Endodermal cell (in vitro differentiated cells): ENCODE measurements around the gene PRR33. TPM values are rescaled to one million over a fixed set of nuclear protein-coding genes. Genes with fewer than 3 reads are reported as not detected.

ENCODE experiments used
- DNase-seq: peaks from one replicate; pipeline ENCODE4 v3.0.0-alpha.2; 2017
- H3K27ac ChIP-seq: 2 replicates; pipeline ENCODE4 v1.5.1; 2013; ENCODE audit warnings: mild to moderate bottlenecking, low read depth, low read length, moderate library complexity
- H3K27me3 ChIP-seq: 2 replicates; pipeline ENCODE4 v1.6.1; 2013; ENCODE audit warnings: mild to moderate bottlenecking, low read length, moderate library complexity; ENCODE audit not compliant: insufficient read depth, control insufficient read depth, poor library complexity, severe bottlenecking
- H3K36me3 ChIP-seq: 2 replicates; pipeline ENCODE4 v1.7.0; 2013; ENCODE audit warnings: mild to moderate bottlenecking, low read length, moderate library complexity; ENCODE audit not compliant: control insufficient read depth, insufficient read depth
- H3K4me1 ChIP-seq: one replicate; pipeline ENCODE4 v1.7.0; 2013; ENCODE audit warnings: low read length; ENCODE audit not compliant: control insufficient read depth, insufficient read depth
- H3K4me3 ChIP-seq: 2 replicates; pipeline ENCODE4 v1.5.1; 2013; ENCODE audit warnings: mild to moderate bottlenecking, low read length, moderate library complexity
- H3K9ac ChIP-seq: 2 replicates; pipeline ENCODE4 v1.6.1; 2013; ENCODE audit warnings: mild to moderate bottlenecking, low read length, moderate library complexity; ENCODE audit not compliant: poor library complexity, severe bottlenecking; ENCODE audit errors: extremely low read depth
- H3K9me3 ChIP-seq: 2 replicates; pipeline ENCODE4 v1.6.1; 2013; ENCODE audit warnings: mild to moderate bottlenecking, low read length, moderate library complexity; ENCODE audit not compliant: control insufficient read depth
- H3K27ac Mint-ChIP-seq: 2 replicates; pipeline ENCODE4 v1.8.0; 2020; ENCODE audit warnings: mixed read lengths
- H3K27me3 Mint-ChIP-seq: 2 replicates; pipeline ENCODE4 v1.8.0; 2021; ENCODE audit warnings: mild to moderate bottlenecking, mixed read lengths; ENCODE audit not compliant: insufficient read depth
- H3K36me3 Mint-ChIP-seq: 2 replicates; pipeline ENCODE4 v1.8.0; 2020; ENCODE audit warnings: low read depth, mixed read lengths
- H3K4me1 Mint-ChIP-seq: 2 replicates; pipeline ENCODE4 v1.8.0; 2020; ENCODE audit warnings: mixed read lengths
- H3K4me3 Mint-ChIP-seq: 2 replicates; pipeline ENCODE4 v1.8.0; 2020; ENCODE audit warnings: mild to moderate bottlenecking, moderate library complexity, mixed read lengths
- H3K9me3 Mint-ChIP-seq: 2 replicates; pipeline ENCODE4 v1.8.0; 2020; ENCODE audit warnings: mild to moderate bottlenecking, mixed read lengths
- WGBS, 2 experiments: methylation state at CpG; one replicate each; pipeline versions ENCODE4 v1.1.5 to v1.1.7; 2013; ENCODE audit warnings: missing lambda C conversion rate in 2 of 2, mixed read lengths in 1 of 2; ENCODE audit not compliant: insufficient coverage in 1 of 2, insufficient read length in 1 of 2; 5-methylcytosine and 5-hydroxymethylcytosine counted together
- total RNA-seq, 2 donors: library from RNA; stranded (reverse); fragmentation: NEBNext Ultra II Directional in 1 of 2; extraction: Animal tissue kit (Norgen Biotek cat#: 25700) in 1 of 2; gene quantifications; 2 replicates in 1 of 2; 3 replicates in 1 of 2; pipeline ENCODE4 v1.2.1, GENCODE V29; 2021
- TF ChIP-seq, protein P1 (sequence below): fragments of 200-600 bp; sonication (generic); conservative IDR thresholded peaks from 2 replicates; pipeline ENCODE4 v1.5.0; 2021; ENCODE audit warnings: antibody characterized with exemption, mild to moderate bottlenecking

The PRR33 gene
- total RNA-seq, 2 donors from 2014 or later = not detected

DNA sequence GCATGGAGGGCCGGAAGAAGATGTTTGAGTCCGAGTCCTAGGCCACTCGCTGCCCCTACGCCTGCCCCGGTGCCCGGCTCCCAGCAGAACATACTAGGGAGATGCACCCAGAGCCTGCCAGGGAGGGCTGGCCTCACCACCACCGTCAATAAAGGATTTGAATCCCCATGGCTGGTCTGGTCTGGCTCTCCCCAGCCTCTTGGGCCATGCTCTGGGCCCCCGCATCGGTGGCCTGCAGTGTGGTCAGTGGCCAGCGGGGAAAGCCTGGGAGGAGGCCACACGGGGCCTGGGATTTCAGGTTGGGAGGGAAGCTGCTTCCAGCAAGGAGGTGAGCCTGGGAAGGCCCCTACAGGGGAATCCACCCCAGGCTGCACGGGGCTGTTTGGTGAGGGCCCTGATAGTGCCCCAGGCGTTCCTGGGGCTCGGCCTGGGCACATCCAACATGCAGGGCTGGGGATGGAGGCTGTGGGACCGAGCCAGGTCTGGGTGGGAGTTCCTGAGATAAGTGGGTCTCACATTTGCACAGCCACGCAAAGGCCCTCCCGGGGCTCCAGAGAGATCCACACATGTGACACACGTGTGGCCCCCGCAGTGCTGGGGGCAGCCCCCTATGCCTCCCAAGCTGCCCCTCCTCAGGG lies 50.1 kb downstream of the PRR33 start:
- H3K4me1 Mint-ChIP-seq = no peaks in the 10 kb centered on the region
- no peak for DNase-seq
- H3K36me3 Mint-ChIP-seq = no peaks in the 10 kb centered on the region
- Histone ChIP-seq H3K4me1 (no peaks in the 10 kb centered on the region), H3K27ac (no peak overlapping the region), H3K27me3 (no peaks in the 10 kb centered on the region), H3K9ac (no peak overlapping the region), H3K4me3 (no peak overlapping the region), H3K36me3 (no peaks in the 10 kb centered on the region), H3K9me3 (no peaks in the 10 kb centered on the region)
- H3K27me3 Mint-ChIP-seq = peaks cover 2% of the 10 kb centered on the region
- H3K4me3 Mint-ChIP-seq = no peak overlapping the region
- TF ChIP-seq, protein P1, sequence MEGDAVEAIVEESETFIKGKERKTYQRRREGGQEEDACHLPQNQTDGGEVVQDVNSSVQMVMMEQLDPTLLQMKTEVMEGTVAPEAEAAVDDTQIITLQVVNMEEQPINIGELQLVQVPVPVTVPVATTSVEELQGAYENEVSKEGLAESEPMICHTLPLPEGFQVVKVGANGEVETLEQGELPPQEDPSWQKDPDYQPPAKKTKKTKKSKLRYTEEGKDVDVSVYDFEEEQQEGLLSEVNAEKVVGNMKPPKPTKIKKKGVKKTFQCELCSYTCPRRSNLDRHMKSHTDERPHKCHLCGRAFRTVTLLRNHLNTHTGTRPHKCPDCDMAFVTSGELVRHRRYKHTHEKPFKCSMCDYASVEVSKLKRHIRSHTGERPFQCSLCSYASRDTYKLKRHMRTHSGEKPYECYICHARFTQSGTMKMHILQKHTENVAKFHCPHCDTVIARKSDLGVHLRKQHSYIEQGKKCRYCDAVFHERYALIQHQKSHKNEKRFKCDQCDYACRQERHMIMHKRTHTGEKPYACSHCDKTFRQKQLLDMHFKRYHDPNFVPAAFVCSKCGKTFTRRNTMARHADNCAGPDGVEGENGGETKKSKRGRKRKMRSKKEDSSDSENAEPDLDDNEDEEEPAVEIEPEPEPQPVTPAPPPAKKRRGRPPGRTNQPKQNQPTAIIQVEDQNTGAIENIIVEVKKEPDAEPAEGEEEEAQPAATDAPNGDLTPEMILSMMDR = no peak
- no peaks in the 10 kb centered on the region for H3K9me3 Mint-ChIP-seq
- H3K27ac Mint-ChIP-seq = no peak overlapping the region
- WGBS, 2 experiments = 90 to 92% methylated on average over 13 to 19 of the region's 19 CpGs

DNA sequence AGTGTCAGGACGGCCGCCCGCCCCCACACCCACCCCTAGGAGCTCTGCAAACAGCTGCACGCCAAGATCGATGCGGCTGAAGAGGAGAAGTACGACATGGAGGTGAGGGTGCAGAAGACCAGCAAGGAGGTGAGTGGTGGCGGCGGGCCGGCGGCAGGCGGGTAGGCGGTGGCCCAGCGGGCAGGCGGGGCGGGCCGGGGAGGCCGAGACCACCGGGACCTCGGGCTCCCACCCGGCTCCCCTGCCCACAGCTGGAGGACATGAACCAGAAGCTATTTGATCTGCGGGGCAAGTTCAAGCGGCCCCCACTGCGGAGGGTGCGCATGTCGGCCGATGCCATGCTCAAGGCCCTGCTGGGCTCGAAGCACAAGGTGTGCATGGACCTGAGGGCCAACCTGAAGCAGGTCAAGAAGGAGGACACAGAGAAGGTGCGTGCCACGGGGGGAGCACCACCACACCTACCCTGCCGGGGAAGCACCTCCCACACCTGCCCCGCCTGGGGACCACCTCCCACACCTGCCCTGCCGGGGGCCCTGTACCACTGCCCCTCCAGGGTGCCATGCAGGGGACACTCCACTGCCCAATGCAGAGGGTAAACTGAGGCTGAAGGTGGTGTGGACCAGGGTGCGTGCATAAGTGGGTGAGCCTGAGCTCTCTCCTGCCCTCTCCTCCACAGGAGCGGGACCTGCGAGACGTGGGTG lies 50.8 kb downstream of the PRR33 start:
- Mint-ChIP-seq H3K4me3 (no peak overlapping the region), H3K36me3 (no peaks in the 10 kb centered on the region), H3K27ac (no peak overlapping the region), H3K4me1 (no peaks in the 10 kb centered on the region), H3K27me3 (peaks cover 2% of the 10 kb centered on the region), H3K9me3 (no peaks in the 10 kb centered on the region)
- H3K4me3 ChIP-seq = no peak overlapping the region
- no peaks in the 10 kb centered on the region for H3K27me3 ChIP-seq
- no peaks in the 10 kb centered on the region for H3K36me3 ChIP-seq
- H3K4me1 ChIP-seq = no peaks in the 10 kb centered on the region
- WGBS, 2 experiments = 93% methylated on average over 18 to 37 of the region's 37 CpGs
- no peak for DNase-seq
- H3K27ac ChIP-seq = no peak overlapping the region
- H3K9me3 ChIP-seq = no peaks in the 10 kb centered on the region
- no peak overlapping the region for H3K9ac ChIP-seq
- TF ChIP-seq, protein P1 = no peak

DNA sequence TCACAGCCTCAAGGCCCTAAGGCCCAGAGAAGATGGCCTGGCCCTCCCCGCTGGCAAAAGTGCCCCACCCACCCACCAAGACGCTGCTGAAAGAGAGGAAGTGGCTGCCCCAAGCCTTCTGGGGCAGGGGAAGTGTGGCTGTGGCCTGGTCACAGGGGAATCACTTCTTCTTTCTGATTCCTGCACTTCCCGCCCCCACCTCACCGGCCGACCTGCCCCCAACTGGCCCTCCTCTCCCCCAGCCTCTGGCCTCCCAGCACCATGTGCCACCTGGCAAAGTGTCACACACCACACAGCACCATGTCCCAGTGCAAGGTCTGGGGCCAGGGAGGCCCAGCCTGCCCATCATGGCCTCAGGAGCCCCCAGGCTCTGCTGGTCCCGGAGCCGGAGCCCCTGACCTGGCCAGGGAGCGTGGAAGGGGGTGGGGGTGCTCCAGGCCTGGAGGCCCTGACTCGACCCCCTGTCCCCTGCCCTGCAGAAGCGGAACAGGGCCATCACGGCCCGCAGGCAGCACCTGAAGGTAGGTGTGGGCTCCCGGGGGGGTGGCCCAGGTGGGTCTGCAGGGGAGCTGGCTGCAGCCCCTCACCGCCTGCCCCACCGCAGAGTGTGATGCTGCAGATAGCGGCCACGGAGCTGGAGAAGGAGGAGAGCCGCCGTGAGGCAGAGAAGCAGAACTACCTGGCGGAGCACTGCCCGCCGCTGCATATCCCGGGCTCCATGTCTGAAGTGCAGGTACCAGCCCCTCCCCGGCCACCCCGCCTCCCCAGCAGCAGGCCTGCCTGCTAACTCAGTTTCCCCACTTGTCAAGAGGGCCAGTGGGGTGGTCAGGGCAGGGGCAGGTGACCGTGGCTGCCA lies 51.5 kb downstream of the PRR33 start:
- Mint-ChIP-seq H3K27ac (no peak overlapping the region), H3K27me3 (peaks cover 2% of the 10 kb centered on the region), H3K36me3 (no peaks in the 10 kb centered on the region), H3K4me3 (no peak overlapping the region), H3K4me1 (no peaks in the 10 kb centered on the region), H3K9me3 (no peaks in the 10 kb centered on the region)
- WGBS, 2 experiments = 89 to 92% methylated on average over 14 to 26 of the region's 26 CpGs
- no peaks in the 10 kb centered on the region for H3K27me3 ChIP-seq
- no peak overlapping the region for H3K4me3 ChIP-seq
- H3K36me3 ChIP-seq = no peaks in the 10 kb centered on the region
- TF ChIP-seq, protein P1 = no peak
- no peak overlapping the region for H3K27ac ChIP-seq
- no peak overlapping the region for H3K9ac ChIP-seq
- H3K9me3 ChIP-seq = no peaks in the 10 kb centered on the region
- DNase-seq = no peak
- no peaks in the 10 kb centered on the region for H3K4me1 ChIP-seq
